SK-MEL-5 (cell line): ENCODE data around the gene MANSC4. TPM values are rescaled to one million over a fixed set of nuclear protein-coding genes. Genes with fewer than 3 reads are reported as not detected.

Source experiments
- DNase-seq: peaks from one replicate; pipeline ENCODE4 v3.0.0-alpha.2; 2016; ENCODE audit warnings: low read depth, low spot score
- in situ Hi-C: cut with HindIII; loops from 2 replicates; pipeline ENCODE4 v1.10.0; 2016; ENCODE audit warnings: low sequenced_read_pairs, high pct_unique_total_duplicates, low pct_unique_long_range_greater_than_20kb
- total RNA-seq: library from RNA; depleted of rRNA; stranded (reverse); fragments of >200 nt; shearing (Covaris generic); gene quantifications from 2 replicates; pipeline ENCODE4 v1.2.3, GENCODE V29; 2014

The MANSC4 gene
- total RNA-seq, 1 experiment from 2014 or later: 0.37 TPM

- DNase-seq: no peak
- in situ Hi-C loops: no loop called here
Measured at GRCh38 chr12:27806259-27806658, 26.2 kb upstream of the MANSC4 start.

- in situ Hi-C loops: no loop called here
- no peak for DNase-seq
Measured at GRCh38 chr12:27805238-27805637, 25.2 kb upstream of the MANSC4 start.

GRCh38 chr12:27802936-27803335, 22.9 kb upstream of the MANSC4 start:
- no peak for DNase-seq
- in situ Hi-C loops: no loop called here

GRCh38 chr12:27802511-27802910, 22.5 kb upstream of the MANSC4 start:
- no peak for DNase-seq
- in situ Hi-C loops: no loop called here

- in situ Hi-C loops: no loop called here
- DNase-seq: no peak
Measured at GRCh38 chr12:27801630-27802029, 21.6 kb upstream of the MANSC4 start.

GRCh38 chr12:27800819-27801218, 20.8 kb upstream of the MANSC4 start:
- in situ Hi-C loops: no loop called here
- no peak for DNase-seq

GRCh38 chr12:27797301-27798025, 17.4 kb upstream of the MANSC4 start:
- in situ Hi-C loops: no loop called here
- no peak for DNase-seq

GRCh38 chr12:27796128-27796527, 16.1 kb upstream of the MANSC4 start:
- no peak for DNase-seq
- in situ Hi-C loops: no loop called here

- in situ Hi-C loops: no loop called here
- no peak for DNase-seq
Measured at GRCh38 chr12:27794818-27795584, 15.0 kb upstream of the MANSC4 start.

GRCh38 chr12:27790179-27790578, 10.1 kb upstream of the MANSC4 start:
- no peak for DNase-seq
- in situ Hi-C loops: no loop called here

- DNase-seq: no peak
- in situ Hi-C loops: no loop called here
Measured at GRCh38 chr12:27787559-27787958, 7.5 kb upstream of the MANSC4 start.

GRCh38 chr12:27785882-27786570, 6.0 kb upstream of the MANSC4 start:
- in situ Hi-C loops: no loop called here
- DNase-seq: no peak

GRCh38 chr12:27782481-27782880, 2.4 kb upstream of the MANSC4 start:
- in situ Hi-C loops: no loop called here
- DNase-seq: no peak

GRCh38 chr12:27781680-27782079, 1.6 kb upstream of the MANSC4 start:
- in situ Hi-C loops: no loop called here
- DNase-seq: no peak

- in situ Hi-C loops: no loop called here
- DNase-seq: no peak
Measured at GRCh38 chr12:27780612-27781408, 774 bp upstream of the MANSC4 start.

- DNase-seq: no peak
- in situ Hi-C loops: no loop called here
Measured at GRCh38 chr12:27779416-27779919, 568 bp downstream of the MANSC4 start.

GRCh38 chr12:27778206-27778605, 1.8 kb downstream of the MANSC4 start:
- DNase-seq: no peak
- in situ Hi-C loops: no loop called here

GRCh38 chr12:27777141-27777540, 2.9 kb downstream of the MANSC4 start:
- in situ Hi-C loops: no loop called here
- peak; percentile 77 for DNase-seq
